Colon (tissue), 2 donors: Measurements from ENCODE around the gene TEAD3.
"Not testable (repeated sequence)": the region's sequence is repeated elsewhere in the genome, so short reads cannot be mapped to it uniquely, and the experiment has no call there.

Experiments used
- FAIRE-seq: peaks from 2 replicates; lab custom pipeline; 2012; peaks lifted over from hg19 to GRCh38; lab: Jason Lieb, UNC
- donor health status: control.
- donor health status: control.

The TEAD3 gene

GRCh38 chr6:35496841-35497570, at the start of gene TEAD3:
TSS of gene TEAD3 (minus strand) at chr6:35497079.
- no peak for FAIRE-seq

DNA sequence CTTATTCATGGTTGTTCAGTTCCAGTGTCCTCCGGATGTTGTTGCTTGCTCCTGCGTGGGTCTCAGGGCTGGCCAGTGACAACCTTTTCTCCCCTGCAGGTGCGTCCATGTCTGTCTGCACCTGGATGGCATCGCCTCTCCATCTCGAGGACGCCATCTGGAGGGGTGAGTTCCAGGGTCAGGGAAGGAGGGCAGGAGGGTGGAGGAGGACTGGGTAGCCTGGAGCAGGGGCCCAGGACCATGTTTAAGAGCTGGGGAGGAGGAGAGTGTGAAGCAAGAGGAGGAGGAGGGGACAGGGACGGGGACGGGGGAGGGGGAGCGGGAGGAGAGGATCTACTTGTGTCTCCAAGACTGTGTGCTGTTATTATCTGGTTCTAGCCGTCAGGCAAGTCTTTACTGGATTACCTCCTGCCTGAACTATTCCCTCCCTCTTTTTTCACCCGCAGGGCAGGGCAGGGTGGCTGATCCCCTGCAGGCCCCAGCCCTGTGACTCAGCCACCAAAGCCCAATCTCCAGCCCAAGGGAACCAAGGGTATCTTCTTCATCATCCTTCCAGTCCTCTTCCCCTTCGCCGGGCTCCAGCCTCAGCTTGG, 48.0 kb upstream of the TEAD3 start:
- FAIRE-seq: no peak

DNA sequence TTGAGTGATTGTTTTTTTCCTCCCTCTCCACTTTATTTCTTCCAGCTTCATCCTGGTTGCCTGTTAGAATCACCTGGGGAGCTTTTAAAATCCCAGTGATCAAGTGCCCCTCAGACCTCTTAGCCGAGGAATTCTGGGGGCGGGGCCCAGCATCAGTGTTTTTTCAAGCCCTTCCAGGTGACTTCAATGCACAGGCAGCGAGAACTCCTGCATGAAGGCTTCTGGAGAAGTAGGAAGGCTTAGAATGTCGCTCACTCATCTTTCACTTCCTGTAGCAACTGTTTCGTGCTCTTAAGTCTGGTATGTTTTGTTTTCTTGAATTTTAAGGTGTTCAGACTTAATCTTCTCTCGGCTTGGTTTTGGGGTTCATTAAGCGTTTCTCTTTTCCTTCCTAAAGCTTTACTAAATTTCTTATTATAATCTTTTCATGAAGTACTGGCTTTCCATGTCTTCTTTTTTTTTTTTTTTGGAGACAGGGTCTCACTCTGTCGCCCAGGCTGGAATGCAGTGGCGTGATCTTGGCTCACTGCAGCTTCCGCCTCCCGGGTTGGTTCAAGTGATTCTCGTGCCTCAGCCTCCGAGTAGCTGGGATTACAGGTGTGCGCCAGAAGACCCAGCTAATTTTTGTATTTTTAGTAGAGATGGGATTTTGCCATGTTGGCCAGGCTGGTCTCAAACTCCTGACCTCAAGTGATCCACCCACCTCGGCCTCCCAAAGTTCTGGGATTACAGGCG, 46.7 kb upstream of the TEAD3 start:
- no peak for FAIRE-seq

DNA sequence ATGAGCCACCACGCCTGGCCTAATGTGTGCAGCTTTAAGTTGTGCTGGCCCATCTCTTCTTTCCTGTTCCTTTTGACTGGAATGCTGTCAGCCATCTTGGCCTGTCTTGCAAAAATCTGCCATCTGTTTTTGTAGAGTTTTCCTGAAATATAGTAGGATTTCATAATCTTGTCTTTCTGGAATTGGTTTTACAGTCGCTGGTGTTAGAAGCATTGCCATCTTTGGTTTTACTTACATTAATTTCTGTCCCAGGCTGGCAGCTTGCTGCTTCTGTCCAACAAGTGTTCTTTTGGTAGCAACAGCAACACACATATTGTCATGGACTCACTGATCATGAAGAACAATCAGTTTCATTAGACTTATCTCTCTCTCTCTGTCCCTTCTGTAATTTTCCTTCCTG, 45.0 kb upstream of the TEAD3 start:
- no peak for FAIRE-seq

DNA sequence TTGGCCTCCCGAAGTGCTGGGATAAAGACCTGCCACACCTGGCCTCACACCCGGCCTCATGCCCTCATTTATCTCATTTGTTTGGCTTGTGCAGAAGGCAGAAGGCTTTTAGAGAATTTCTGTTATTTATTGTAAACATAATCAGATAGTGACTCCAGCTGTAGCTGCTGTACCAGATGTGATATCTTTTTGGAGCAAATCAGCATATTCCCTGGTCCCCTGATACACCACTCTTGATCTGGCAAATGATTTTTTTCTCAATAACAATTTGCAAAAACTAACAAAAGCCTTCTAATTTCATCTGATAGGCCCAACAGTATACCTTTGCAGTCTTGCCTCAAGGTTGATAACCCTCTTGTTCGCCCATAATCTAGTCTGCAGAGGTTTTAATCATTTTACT, 42.3 kb upstream of the TEAD3 start:
- FAIRE-seq: no peak

DNA sequence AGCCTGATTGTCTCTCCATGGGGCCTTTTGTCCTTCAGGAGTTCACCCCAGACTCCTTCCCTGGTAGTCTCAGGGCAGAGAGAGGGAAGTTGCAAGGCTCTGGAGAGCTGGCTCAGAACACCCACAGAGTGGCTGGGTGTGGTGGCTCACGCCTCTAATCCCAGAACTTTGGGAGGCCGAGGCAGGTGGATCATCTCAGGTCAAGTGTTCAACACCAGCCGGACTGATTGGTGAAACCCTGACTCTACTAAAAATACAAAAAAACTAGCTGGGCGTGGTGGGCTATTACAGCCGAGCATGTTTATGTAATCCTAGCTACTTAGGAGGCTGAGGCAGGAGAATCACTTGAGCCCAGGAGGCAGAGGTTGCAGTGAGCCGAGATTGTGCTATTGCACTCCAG, 39.0 kb upstream of the TEAD3 start:
- FAIRE-seq: not testable (repeated sequence)

DNA sequence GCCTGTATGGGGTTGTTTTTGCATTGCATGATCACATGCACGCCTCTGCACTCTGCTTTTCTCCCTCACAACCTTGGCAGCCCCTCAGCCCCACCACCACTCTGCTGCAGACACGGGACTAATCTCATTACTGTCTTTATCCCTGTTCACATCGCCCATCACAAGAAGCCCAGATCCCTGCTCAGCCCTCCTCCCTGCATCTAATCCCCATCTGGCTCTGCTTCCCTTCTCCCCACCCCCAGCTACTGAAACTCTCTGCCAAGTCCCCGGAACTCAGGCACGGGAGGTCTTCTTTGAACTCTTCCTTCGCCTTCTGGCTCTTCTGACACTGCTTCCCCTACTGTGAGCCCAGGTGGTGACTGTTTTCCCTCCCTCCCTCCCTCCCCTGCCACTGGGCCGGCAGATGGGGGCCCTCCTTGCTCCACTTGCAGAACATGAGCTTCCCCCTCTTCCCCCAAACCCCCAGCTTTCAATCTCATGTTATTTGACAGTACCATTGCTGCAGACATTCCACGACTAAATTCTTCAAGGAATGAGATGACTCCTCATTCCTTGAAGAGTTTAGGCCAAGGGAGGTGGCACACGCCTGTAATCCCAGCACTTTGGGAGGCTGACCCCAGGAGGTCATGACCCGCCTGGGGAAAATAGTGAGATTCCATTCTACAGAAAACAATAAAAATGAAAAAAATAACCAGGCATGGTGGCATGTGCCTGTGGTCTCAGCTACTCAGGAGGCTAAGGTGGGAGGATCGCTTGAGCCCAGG, 37.7 kb upstream of the TEAD3 start:
- FAIRE-seq: no peak

GRCh38 chr6:35533981-35534380, 37.1 kb upstream of the TEAD3 start:
- FAIRE-seq: no peak

- FAIRE-seq: no peak
Measured at GRCh38 chr6:35532126-35532525, 35.2 kb upstream of the TEAD3 start.

GRCh38 chr6:35524380-35525020, 27.6 kb upstream of the TEAD3 start:
- FAIRE-seq: no peak

DNA sequence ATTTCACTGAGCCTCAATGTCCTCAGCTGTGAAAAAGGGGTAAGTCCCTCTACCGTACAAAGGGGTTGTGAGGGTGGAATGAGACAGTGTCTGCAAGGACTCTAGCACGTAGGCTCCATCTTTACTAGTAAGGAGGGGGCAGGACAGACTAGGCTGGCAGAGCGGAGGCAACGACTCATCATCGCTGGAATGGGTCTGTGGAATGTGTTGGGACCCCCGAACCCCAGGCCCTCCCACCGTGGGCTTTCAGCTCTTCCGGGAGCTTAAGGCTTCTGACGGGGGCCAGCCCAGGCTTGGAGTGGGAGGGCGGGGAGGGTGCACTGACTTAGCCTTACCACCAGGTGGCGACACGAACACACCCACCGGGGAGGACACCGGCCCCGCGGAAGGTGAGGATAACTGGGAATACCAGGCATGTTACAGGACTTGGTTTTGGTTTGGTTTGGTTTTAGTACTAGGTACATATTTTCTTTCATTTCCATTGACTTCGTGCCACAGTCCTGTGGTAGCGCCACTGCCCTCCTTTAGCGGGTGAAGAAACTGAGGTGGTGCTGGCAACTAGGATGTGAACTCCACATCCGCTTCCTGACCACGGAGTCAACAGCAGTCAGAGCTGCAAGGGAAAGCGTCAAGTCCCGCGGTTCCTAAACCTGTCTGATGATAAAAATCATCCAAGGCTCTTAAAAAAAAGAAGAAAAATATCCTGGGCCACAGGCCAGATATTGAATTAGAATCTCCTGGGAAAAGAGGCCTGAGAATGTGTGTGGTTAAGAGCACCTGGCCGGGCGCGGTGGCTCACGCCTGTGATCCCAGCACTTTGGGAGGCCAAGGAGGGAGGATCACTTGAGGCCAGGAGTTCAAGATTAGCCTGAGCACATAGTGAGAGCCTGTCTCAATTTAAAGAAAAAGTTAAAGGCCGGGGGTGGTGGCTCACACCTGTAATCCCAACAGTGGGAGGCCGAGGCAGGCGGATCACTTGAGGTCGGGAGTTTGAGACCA, 26.1 kb upstream of the TEAD3 start:
- no peak for FAIRE-seq

DNA sequence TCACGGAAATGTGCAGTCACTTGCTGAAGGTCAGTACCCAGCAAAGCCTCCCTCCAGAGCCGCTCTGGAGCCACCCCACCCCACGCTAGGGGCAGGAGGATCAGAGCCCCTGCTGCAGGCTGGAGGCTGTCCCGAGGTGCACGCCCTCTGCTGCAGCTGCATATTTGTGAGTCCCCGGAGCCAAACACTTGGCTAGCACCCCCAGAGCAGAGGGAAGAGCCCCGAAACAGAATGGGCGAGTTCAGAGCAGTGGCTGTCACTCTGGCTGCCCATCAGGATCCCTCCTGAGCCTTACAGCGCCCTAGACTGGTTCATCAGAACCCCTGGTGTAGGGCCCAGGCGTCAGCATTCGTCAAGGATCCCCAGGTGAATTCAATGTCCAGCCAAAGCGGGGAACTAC, 25.3 kb upstream of the TEAD3 start:
- FAIRE-seq: no peak

GRCh38 chr6:35521235-35521634, 24.4 kb upstream of the TEAD3 start:
- no peak for FAIRE-seq

- FAIRE-seq: no peak
Measured at GRCh38 chr6:35519313-35520015, 22.6 kb upstream of the TEAD3 start.

DNA sequence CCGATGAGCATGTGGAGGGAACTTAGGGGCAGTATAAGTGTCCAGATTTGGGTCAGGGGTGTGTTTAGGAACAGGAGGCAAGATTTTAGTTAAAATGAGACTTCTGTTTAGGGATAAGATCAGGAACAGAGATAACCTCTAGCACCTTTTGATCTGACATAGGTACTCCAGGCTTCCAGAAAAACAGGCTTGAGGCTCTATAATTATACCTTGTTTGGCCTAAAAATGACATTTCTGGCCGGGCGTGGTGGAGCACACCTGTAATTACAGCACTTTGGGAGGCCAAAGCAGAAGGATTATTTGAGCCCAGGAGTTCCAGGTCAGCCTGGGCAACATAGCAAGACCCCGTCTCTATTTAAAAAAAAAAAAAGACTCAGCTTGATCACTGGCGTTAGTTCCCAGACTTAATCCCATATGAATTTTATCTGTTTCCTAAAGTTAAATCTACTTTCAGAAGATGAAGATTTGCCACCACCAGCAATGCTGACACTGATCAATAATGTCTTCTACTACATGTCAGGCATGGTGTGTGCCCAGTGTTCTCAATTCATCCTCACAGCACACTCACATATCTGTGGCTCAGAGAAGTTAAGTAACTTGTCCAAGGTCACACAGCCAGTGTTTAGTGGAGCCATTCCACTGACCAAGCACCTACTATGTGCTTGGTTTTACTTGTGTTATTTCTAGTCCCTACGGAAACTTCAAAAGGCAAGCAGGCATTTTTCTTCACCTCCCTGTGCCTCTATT, 21.9 kb upstream of the TEAD3 start:
- FAIRE-seq: no peak

- FAIRE-seq: not testable (repeated sequence)
Measured at GRCh38 chr6:35517978-35518377, 21.1 kb upstream of the TEAD3 start.

GRCh38 chr6:35516712-35517111, 19.8 kb upstream of the TEAD3 start:
- no peak for FAIRE-seq

- not testable (repeated sequence) for FAIRE-seq
Measured at GRCh38 chr6:35515939-35516338, 19.1 kb upstream of the TEAD3 start.

DNA sequence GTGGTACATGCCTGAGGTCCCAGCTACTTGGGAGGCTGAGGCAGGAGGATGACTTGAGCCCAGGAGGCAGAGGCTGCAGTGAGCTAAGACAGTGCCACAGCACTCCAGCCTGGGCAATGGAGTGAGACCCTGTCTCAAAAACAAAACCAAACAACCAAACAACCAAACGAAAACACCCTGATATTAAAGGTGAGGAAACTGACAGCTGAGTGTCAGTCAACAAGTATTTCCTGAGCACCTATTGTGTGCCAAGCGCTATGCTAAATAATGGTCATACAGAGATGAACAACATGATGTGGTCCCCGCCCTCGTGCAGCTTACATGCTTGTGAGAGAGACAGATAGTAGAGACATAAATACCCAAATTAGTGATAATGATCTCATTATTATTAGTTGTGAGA, 17.7 kb upstream of the TEAD3 start:
- no peak for FAIRE-seq
